BJ (cell line): ENCODE data around the gene GHDC. TPM values are rescaled to one million over a fixed set of nuclear protein-coding genes. Genes with fewer than 3 reads are reported as not detected.
"Not testable (repeated sequence)": the region's sequence is repeated elsewhere in the genome, so short reads cannot be mapped to it uniquely, and the experiment has no call there.

Source experiments
- CTCF ChIA-PET: fragments of 350-600 bp; formaldehyde crosslinking; extraction: SDS; loops from one replicate; lab custom pipeline; 2021; ENCODE audit warnings: antibody characterized with exemption, inconsistent platforms; lab: Yijun Ruan, JAX
- POLR2A ChIA-PET: fragments of 300-600 bp; sonication (Branson Sonifier 250); formaldehyde crosslinking; extraction: SDS; loops from one replicate; lab custom pipeline; 2021; ENCODE audit warnings: antibody characterized with exemption; lab: Charles Lee
- DNase-seq: peaks from one replicate; pipeline ENCODE4 v3.0.0-alpha.2; 2011; ENCODE audit warnings: low read depth
- H3K27me3 ChIP-seq: 2 replicates; pipeline ENCODE4 v1.6.0; 2011; ENCODE audit warnings: low read length; ENCODE audit not compliant: control insufficient read depth, insufficient read depth
- H3K36me3 ChIP-seq: 2 replicates; pipeline ENCODE4 v1.5.1; 2011; ENCODE audit warnings: low read length; ENCODE audit not compliant: control insufficient read depth, insufficient read depth
- H3K4me3 ChIP-seq: 2 replicates; pipeline ENCODE4 v1.5.1; 2011; ENCODE audit warnings: low read depth, mild to moderate bottlenecking, control low read depth, low read length
- polyA plus RNA-seq: library from polyadenylated mRNA; depleted of rRNA; stranded (reverse); fragments of >200 nt; gene quantifications from 2 replicates; pipeline ENCODE4 v1.2.3, GENCODE V29; 2011
- TF ChIP-seq, protein P1 (sequence below): IDR thresholded peaks from 2 replicates; pipeline ENCODE4 v1.5.1; 2011; ENCODE audit warnings: low read depth, mild to moderate bottlenecking, control low read depth, inconsistent platforms, low read length, moderate library complexity; ENCODE audit not compliant: insufficient read depth

Gene GHDC
- polyA plus RNA-seq, 1 experiment = 16.5 TPM

DNA sequence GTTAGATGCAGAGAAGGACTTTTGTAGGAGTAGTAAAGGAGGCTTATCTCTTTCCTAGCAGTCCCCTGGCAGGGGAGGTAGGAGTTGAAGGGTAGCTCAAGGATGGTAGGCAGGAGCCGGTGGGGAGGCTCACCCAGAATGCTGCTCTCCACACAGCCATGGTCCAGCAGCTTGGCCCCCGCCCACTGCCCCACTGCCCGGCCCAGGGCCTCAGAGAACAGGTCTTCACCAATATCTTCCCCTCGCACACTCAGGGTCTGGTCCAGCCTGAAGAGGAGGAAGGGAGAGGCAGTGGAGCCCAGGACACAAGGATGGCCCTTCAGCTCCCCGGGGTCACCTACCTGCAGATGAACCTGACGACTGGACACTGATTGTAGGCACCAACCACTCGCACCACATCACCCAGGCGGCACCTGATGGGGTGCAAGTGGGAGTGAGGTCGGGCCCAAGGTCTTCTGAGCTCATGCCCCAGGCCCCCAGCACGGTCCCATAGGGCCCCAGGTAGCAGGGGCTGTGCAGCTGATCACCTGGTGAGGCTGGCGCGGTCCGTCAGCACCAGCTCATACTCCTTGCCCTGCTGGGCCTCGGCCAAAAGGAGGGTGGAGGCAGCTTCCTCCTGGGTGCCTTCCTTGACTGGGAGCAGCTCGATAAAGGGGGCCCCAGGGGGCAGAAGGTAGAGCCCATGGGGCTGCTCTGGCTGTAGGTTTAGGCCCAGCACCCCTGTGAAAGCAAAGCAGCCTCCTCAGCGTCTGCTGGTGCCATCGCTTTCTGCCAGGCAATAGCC, 3.6 kb downstream of the GHDC start:
- TF ChIP-seq, protein P1, sequence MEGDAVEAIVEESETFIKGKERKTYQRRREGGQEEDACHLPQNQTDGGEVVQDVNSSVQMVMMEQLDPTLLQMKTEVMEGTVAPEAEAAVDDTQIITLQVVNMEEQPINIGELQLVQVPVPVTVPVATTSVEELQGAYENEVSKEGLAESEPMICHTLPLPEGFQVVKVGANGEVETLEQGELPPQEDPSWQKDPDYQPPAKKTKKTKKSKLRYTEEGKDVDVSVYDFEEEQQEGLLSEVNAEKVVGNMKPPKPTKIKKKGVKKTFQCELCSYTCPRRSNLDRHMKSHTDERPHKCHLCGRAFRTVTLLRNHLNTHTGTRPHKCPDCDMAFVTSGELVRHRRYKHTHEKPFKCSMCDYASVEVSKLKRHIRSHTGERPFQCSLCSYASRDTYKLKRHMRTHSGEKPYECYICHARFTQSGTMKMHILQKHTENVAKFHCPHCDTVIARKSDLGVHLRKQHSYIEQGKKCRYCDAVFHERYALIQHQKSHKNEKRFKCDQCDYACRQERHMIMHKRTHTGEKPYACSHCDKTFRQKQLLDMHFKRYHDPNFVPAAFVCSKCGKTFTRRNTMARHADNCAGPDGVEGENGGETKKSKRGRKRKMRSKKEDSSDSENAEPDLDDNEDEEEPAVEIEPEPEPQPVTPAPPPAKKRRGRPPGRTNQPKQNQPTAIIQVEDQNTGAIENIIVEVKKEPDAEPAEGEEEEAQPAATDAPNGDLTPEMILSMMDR = no peak
- no peak for DNase-seq
- Histone ChIP-seq H3K36me3 (no peaks in the 10 kb centered on the region), H3K4me3 (no peak overlapping the region), H3K27me3 (no peaks in the 10 kb centered on the region)
- ChIA-PET CTCF (interaction anchor here (0.9 to 1.7 kb wide), 4 partner anchors 10 to 337 kb away, joined by 3 to 6 read pairs (median 3); partner anchors contain the start of gene KCNH4), POLR2A (no interaction called here)

DNA sequence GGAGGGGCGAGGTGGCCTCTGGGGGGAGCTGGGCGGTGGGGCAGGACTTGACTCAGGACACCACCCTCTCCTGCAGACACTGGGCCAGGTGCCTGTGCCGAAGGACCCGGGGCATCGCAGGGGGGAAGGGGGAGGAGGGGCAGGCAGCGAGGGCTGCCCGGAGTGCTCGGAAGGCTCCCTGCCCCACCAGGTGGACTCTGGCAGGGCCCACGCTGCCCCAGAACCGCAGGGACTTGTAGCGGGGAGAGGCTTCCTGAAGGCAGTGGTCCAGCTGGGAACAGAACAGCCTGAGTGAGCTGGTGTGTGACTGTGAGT, 4.7 kb downstream of the GHDC start:
- ChIA-PET CTCF (interaction anchor here (0.6 to 1.1 kb wide), 4 partner anchors 8 to 338 kb away, joined by 3 read pairs; partner anchors contain the start of gene KCNH4), POLR2A (no interaction called here)

DNA sequence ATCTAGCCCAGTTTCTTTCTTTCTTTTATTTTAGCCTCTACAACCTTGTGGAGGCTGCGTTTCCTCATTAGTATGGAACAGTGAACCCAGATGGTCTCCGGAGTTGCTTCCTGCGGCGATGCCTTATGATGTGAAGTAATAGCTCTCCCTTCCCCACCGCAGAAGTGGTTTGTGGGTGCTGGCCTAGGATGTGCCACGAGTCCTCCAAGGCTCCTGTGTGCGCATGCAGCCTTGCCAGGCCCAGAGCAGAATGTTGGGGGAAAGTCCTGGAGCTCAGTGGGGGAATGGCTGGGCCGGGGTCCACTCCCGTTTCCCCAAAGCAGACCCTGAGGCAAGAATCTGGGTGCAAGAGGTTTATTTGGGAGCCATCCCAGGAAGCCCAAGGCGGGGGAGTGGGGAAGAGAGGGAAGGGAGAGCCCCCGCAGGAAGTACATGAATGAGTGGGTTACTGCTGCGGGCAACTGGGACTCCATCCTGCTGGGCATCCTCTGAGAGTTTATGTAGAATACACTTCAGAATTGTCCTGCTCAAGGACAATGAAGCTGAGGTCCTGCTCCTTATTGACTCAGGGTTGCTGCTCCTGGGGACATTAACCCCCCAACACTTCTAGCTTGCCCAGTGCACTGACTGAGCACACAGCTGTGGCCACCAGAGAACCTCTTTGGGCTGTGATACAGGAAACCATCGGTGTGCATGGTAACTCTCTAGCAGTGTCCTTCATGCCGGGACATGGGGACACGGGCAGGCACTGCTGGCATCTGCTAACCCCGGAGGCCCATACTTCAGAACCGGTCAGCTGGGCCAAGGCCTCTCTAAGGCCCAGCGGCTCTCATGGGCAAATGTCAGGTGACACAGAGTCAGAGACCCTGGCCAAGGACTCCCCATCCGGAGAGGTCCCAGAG, 5.3 kb downstream of the GHDC start:
- CTCF ChIA-PET = interaction anchor here (0.6 to 2.2 kb wide), 5 partner anchors 8 to 338 kb away, joined by 3 to 6 read pairs (median 3); partner anchors contain the start of genes KCNH4 and NKIRAS2
- no peak for DNase-seq
- TF ChIP-seq, protein P1 = no peak
- Histone ChIP-seq H3K27me3 (no peaks in the 10 kb centered on the region), H3K4me3 (no peak overlapping the region), H3K36me3 (no peaks in the 10 kb centered on the region)
- POLR2A ChIA-PET = no interaction called here

More for the DNA sequence above, 4.7 kb downstream of the GHDC start:
- no peak for DNase-seq
- Histone ChIP-seq H3K27me3 (no peaks in the 10 kb centered on the region), H3K36me3 (no peaks in the 10 kb centered on the region), H3K4me3 (no peak overlapping the region)
- TF ChIP-seq, protein P1 = no peak

DNA sequence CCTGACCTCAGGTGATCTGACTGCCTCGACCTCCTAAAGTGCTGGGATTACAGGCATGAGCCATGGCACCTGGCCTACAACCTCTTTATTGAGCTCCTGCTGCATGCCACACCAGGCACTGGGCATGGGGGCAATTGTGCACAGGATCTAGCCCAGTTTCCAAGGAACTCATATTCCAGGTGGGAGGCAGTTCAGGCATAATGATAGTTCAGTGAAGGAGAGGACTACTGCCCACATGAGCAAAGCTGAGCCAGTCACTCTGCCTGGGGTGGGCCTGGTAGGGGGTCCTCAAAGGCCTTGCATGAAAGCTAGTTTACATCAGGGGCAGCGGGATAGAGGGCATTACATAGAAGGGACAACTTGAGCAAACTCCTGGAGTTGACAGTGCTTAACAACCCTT, 6.5 kb downstream of the GHDC start:
- TF ChIP-seq, protein P1 = no peak
- 0 out of 2 replicates have a peak, but pooled peaks cover 1% of the 10 kb centered on the region for H3K27me3 ChIP-seq
- DNase-seq = no peak
- H3K4me3 ChIP-seq = no peak overlapping the region
- ChIA-PET POLR2A (no interaction called here), CTCF (interaction anchor here (0.6 to 2.2 kb wide), 3 partner anchors 9 to 340 kb away, joined by 3 to 6 read pairs (median 4); partner anchors contain the start of gene NKIRAS2)
- no peaks in the 10 kb centered on the region for H3K36me3 ChIP-seq

DNA sequence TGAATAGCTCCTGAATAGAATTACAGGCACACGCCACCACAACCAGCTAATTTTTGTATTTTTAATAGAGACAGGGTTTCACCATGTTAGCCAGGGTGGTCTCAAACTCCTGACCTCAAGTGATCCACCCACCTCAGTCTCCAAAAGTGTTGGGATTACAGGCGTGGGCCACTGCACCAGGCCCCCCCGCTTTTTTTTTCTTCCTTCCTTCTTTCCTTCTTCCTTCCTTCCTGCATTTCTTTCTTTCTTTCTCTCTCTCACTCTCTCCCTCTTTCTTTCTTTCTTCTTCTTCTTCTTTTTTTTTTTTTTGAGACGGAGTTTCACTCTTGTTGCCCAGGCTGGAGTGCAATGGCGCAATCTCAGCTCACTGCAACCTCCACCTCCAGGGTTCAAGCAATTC, 8.1 kb downstream of the GHDC start:
- H3K36me3 ChIP-seq, POLR2A ChIA-PET, H3K27me3 ChIP-seq, H3K4me3 ChIP-seq, DNase-seq: not testable (repeated sequence)
- CTCF ChIA-PET = interaction anchor here (1.6 to 4.0 kb wide), 2 partner anchors 9 to 89 kb away, joined by 3 to 35 read pairs; partner anchors contain the start of gene GHDC
